Stimulated activated CD8-positive, alpha-beta memory T cell treated with anti-CD3 and anti-CD28 coated beads, Interleukin-12 subunit alpha, Interleukin-12 subunit beta, amount 100 ng/mL, for 24 hours (primary cell): ENCODE data around the gene CAPN14.
"Not testable (repeated sequence)": the region's sequence is repeated elsewhere in the genome, so short reads cannot be mapped to it uniquely, and the experiment has no call there.

Experiments used
- DNase-seq: peaks from one replicate; pipeline ENCODE4 v3.0.0-alpha.2; 2020; ENCODE audit errors: extremely low read depth

CAPN14 gene

GRCh38 chr2:31196622-31197021, 20.7 kb downstream of the CAPN14 start:
- no peak for DNase-seq

DNA sequence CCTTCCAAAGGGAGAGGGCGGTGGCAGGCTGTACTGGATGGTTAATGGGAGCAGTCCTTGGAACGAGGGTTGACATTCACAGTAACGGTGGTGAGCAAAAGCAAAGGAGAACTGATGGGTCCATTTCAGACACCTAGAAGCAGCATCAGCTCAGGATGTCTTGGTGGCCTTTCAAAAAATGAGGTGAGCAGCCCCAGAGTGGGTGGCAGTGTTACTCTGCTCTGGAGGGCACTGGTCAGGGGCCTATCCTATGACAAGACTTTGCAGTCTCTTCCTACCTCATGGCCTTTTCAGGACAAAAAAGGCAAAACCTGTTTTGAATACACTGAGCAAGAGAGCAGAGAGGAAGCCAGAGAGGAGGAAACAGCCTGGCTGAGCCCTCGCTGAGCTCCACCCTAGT, 23.5 kb downstream of the CAPN14 start:
- DNase-seq = no peak

GRCh38 chr2:31192851-31193392, 24.4 kb downstream of the CAPN14 start:
- no peak for DNase-seq

GRCh38 chr2:31192396-31192795, 24.9 kb downstream of the CAPN14 start:
- DNase-seq = no peak

GRCh38 chr2:31191931-31192330, 25.4 kb downstream of the CAPN14 start:
- DNase-seq = no peak

GRCh38 chr2:31190188-31190587, 27.1 kb downstream of the CAPN14 start:
- DNase-seq = no peak

DNA sequence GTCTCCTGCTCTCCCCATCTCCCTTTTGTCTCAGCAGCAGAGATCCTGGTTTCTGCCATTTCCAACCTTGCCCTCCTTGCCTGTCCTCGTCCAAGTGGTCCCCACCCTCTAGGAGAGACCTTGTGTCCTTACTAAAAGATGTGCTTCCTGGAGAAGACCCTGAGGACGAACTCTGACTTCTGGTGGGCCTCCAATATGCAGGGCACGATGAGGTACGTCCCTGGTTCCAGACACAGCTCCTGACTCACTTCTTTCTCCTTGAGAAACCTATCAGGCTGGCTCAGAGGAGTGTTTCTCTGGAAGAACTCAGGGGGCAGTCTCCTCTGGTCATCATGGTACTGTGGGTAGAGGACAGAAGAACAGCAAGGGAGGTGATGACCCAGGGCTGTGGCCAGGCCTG, 28.2 kb downstream of the CAPN14 start:
- DNase-seq = no peak

DNA sequence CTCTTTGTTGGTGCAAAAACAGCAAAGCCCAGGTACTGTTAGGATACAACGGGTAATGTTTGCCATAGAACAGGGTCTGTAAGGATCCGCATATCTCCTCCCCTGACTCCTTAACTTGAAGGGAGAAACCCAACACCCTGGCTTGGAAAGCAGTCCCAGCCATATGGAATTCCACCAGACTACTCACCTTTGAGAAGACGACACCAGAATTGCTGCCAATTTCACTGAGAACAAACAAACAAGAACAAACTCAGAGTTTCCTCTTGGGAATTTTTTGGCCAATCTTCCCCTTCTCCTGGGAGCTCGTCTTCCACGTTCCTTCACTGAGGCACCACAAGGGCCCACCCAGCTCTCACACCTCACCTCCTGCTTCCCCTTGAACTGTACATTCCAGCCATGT, 29.2 kb downstream of the CAPN14 start:
- no peak for DNase-seq

DNA sequence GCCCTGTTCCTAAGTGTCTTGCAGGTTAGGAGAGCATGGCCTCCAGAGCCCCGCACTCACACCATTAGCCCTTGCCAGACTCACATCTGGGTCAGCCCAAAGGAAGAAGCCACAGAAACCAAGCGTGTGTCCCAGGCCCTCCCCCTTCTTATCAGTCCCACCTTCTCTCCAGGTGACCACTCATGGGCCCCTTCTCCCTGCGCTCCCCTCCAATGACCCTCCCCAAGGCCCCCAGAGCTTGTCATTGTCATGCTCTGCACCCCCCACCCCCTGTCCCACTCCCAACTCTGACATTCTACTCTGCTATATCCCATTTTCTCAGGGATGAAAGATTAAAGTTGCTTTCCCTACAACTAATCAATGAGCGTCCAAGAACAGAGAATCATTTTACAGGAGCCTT, 30.1 kb downstream of the CAPN14 start:
- DNase-seq = no peak

DNA sequence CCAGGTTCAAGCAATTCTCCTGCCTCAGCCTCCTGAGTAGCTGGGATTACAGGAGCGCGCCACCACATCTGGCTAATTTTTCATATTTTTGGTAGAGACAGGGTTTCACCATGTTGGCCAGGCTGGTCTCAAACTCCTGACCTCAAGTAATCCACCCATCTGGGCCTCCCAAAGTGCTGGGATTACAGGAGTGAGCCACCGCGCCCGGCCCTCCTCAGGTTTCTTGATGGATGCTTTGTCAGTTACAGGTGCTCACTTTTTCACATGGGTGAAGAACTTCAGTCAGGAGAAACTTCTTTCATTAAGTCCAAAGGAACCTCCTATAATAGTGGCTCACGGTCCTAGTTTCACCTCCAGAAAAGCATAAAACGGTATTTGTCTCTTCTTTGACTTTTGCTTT, 33.3 kb downstream of the CAPN14 start:
- not testable (repeated sequence) for DNase-seq

DNA sequence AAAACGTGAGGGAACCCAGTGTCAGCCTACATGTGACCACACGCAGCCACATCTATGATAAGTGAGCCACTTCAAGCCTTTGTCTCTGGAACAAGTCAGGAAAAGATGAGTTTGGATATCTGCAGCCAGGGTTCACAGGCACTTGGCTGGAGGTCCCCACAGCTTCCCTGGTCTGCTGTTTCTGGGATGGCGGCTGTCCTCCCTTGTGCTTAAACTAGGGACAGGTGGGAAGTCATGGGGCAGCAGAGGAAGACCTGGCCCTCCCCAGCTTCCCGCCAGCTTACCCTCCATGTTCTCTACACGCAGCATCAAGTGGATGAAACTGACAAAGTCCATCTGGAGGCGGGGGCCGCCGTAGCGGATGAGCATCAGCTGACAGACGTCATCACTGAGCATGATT, 40.6 kb downstream of the CAPN14 start:
- no peak for DNase-seq

- DNase-seq = no peak
Measured at GRCh38 chr2:31171142-31171541, 46.2 kb downstream of the CAPN14 start.

GRCh38 chr2:31170071-31170698, 47.1 kb downstream of the CAPN14 start:
- no peak for DNase-seq

DNA sequence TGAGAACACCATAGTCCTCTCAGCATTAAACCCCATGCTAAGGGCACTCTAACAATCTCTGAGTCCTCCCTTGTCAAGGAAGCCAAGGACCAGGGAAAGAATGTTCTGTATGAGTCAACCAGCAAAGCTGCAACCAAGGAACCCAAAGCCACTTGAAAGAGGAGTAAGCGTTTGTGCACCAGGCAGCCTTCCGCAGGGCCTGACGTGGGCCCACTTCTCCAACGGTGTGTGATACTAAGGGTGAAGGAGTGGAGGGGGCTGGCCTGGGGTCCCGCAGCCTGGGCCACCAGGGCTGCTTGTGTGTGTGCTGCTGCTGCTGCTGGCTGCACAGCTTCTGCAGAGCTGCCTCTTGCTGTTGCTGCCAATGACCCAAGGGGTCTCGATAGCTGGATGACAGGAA, 49.0 kb downstream of the CAPN14 start:
- DNase-seq = no peak

DNA sequence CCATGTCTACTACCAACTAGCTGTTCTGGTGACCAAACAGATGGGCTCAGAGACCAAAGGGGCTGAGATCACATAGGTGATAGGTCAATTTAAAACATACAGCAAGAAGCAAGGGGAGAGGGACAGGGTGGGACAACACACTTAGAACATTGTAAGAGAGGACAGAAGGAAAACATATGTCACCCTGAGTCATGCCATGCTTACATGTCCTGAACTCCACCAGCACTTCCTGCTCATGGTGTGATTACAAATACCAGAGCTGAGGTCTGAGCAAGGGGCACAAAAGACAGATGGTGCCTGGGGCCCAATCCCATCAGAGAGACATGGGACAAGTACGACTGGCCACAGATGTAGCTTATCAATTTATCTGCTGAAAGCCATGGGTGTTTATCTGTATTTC, 50.4 kb downstream of the CAPN14 start:
- DNase-seq = no peak

DNA sequence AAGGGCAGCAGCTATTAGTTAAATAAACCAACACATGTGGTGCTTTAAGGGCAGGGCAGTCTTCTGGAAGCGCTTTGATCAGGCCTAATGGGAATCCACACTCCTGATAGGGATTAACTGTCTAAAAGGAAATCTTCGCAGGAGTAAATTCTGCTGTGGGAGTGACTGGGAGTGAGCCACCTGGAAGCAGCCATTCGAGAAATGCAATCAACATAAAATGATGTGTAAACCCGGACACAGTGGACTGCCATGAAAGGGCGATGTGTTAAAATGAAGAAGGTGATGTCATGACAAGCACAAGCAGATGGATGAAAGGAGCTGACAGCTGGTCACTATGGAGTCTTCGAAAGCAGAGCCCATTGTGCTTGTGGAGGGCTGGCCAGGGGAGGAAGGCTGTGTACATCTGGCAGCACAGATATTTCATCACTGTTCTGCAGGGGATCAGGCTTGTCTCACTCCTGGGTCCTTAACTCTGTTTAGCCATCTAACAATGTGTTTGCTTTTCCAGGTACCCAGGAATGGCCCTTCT, 54.2 kb downstream of the CAPN14 start:
- no peak for DNase-seq

DNA sequence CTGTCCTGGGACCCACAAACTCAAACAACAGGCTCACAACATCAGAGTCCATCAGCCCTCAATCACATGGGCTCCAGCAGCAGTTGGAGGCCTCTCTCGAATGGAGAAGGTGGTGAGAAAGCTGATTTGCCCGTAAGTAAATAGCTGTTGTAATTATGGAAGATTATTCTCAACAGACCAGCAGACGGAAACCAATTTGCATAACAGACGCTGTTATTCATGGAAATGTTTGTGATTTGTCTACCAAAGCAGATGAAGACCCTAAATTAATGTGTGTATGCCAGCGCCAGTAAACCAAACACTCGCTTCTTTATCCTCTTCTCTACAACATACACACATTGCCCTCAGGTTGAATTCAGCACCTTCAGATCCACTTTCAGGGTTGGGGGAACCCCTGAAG, 55.7 kb downstream of the CAPN14 start:
- DNase-seq = no peak

- DNase-seq = no peak
Measured at GRCh38 chr2:31151501-31151900, 65.8 kb downstream of the CAPN14 start.

DNA sequence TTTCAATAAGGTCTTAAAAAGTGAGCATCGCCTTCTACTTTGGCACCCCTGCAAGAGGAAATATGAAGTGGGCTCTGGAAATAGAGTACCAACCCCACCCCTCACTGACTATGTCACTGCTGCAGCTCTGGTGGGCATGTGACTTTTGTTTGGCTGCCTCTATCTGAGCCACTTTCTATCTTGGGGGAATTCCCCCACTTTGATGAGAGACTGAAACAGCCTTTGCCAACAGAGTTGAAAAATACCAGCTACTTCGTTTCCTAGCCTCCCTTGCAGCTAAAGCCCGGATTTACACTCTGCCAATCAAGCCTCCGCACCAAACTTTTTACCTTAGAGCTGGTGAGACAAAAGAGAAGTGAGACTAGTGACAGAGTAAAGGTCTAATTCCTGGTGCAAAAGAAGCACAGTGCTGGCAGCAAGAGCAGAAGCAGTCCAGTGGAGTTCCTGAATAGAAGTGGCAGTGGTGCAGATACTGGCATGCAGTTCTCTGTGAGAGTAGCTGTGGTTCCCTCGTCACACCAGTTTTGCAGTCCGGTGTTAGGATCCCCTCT, 67.1 kb downstream of the CAPN14 start:
- no peak for DNase-seq

GRCh38 chr2:31148514-31148913, 68.8 kb downstream of the CAPN14 start:
- no peak for DNase-seq

DNA sequence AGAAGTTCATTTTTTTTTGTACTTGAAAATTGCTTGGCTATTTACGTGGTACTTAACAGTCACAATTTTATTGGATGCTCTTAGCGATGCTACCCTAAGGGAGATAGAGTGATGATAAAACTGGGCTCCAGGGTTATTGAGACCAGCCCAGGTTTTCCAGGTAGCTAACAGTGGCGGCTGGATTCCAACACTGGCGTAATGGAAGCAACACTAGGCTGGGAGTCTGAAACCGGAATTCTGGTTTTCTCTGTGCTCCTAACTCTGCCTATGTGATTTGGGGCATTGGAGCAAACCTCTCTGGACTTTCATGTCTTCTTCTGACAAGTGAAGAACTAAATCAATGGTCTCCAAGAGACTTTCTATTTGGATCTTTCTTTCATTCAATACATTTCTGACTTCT, 69.7 kb downstream of the CAPN14 start:
- DNase-seq = no peak

- no peak for DNase-seq
Measured at GRCh38 chr2:31142110-31142509, 75.2 kb downstream of the CAPN14 start.

- DNase-seq = no peak
Measured at GRCh38 chr2:31141443-31142085, 75.8 kb downstream of the CAPN14 start.
